ENCODE results near the gene MAB21L1.

MAB21L1 gene

DNA sequence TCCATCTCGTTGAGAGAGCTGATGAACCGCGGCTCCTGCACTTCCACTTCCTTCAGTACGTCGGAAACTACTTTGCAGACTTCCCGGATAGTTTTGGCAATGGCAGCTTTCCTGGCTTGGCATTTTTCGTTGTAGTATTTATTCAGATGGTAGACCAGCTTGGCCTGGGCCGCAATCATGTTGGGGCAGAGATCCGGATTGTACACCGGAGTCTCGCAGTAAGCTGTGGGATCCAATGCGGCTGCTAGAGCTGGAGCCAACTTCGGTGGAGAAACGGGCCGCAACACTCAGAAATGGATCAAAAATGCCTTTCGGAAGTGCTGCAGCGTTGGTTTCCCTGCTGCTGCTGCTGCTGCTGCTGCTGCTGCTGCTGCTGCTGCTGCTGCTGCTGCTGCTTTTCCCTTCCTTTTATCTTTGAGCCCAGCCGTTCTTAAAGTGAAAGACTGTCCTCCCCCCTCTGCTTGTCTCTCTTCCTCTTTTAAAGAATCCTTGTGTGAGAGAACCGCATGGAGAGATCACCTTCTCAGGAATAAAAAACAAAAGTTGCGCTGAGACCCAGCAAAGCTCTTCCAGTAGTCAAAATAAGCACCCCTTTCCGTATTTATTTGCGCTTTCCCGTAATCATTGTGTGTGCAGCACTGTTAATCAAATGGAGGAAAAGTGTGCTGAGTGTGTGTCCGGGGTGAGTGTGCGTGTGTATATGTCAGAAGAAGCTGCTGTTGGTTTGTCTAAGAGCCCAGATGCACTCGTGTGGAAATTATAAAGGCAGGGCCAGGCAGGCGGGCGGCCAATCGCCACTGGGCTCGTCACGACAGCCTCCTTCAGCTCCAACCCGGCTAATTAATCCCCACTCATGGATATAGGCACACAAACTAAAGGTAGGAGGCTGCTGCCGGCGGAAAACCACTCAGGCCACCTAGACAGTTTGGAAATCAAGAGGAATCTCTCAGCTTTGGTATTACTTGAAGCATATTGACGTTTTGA, at the start of gene MAB21L1:
Gene MAB21L1, minus strand, starts transcription at position 730 of the 984 bp plus-strand sequence. Its CDS starts 551 bp downstream, at position 179.
- DNase-seq (ENCODE audit: low read depth in 2 of 2) = no peak

DNA sequence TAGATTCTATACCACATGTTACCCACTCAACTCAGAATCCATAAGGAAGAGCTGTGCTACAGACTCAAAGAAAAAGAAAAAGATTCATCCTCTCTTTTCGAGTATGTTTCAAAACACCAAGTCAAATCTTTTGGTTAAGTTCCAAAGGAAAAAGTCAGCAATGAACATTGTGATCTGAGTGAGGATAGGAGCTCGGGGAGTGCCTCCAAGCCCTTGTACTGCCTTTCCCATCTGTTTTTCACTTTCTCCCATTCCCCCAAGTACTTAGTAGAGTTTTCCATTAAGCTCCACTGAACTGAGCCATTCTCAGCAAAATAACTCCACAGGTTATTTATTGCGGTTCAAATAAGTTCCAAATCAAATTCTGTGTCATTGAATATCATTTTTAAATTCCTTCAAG, 47.7 kb upstream of the MAB21L1 start:
- no peak for DNase-seq (ENCODE audit: low read depth in 2 of 2)

DNA sequence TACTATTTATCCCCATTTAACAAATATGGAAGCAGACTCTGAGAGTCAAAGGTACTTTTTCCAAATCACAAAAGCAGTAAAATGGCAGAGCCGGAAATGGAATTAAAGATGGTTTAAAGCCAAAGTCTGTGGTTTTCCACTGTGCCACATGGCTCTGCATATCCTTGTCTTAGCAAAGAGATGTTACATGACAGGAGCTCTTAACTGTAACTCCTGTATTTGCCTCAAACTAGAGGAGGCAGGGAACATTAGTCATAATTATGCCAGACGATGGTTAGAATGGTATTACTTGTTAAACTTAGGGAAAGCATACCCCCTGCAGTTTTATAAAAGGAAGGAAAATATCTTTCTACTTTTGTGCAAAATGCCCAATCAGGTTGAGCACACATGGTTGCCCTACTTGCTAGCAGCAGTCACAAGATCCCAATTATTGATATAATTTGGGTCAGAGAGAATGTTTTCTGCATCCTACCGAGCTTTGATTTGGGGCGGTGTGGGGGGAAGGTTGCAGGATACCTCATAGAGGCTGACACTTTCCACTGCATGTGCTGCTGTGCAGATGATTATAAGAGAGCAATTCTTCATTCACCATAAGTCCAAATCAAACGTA, 42.0 kb upstream of the MAB21L1 start:
- DNase-seq (ENCODE audit: low read depth in 2 of 2) = no peak

DNA sequence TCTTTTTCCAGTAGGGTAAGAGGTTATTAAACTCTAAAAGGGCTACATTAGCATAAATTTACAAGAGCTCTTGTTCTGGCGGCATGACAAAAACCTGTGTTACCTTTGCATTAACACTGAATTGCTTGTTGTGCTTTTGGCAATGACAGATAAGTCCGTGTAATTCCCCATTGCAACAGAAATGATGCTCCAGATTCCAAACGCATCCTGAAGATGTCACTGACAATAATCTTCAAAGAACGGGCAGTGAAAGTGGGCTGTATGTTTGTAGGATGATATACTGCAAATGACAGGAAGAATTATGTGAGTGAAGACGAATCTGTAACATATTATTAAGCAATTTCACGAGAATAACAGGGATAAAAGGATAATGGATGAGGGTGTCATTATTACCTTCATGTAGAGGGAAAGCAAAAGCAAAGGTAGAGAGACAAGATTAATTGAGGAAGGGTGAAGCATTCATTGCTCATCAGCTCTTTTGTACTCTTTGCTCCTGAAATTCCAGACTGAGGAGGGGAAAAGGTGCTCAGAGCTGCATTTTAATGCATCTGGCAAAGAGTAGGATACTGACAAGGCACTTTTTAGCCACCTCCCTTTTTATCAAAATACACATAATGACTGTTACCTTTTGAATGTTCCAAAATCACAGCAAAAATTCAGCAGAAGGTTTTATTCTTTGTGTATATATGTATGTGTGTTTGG, 38.5 kb upstream of the MAB21L1 start:
- no peak for DNase-seq (ENCODE audit: low read depth in 2 of 2)

DNA sequence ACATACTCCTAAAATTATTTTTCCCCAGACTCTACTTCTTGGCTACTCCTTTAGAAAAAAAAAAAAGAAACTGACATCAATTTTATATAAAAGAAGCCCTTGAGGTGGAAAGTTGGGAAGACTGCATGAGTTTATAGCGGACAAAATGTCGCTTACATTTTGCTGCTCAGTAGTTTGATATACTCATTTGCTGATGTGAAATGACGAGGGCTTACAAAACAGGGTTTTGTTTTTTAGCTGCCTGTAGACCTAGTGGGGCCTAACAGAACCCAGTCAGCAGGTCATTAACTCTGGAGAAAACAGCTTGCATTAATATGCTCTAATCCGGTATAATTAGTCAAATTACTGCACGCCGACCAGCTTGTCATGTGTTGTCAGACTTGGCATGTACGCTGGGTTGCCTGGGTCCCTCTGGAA, 37.6 kb upstream of the MAB21L1 start:
- no peak for DNase-seq (ENCODE audit: low read depth in 2 of 2)

DNA sequence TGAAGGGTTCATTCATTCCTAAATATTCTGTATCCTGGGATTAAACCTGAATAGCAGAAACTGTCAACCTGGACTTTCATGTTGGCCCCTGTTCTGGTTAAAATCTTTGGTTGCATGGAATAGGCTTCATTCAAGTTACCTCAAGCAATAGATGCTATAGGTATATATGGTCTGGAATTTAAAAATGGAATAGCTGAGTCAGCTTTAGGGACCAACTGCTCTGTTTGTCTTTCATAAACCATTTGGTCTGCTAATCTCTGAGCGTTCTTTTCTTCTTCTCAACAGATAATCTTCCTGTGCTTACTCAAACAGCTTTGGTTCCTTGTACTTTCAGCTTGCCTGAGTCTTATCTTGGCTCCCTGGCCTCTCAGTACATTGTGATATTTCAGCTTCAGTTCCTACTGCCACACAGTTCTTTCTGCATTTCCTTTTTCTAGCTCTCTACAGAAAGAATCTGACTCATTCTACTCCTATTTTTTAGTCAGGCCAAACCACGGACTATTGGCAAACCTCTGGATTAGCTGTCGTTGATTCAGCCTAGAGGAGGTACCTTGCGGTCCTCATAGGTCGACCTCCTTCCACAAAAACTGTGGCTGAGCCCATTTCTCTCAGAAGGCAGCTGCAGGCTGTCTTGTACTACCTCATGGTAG, 35.9 kb upstream of the MAB21L1 start:
- no peak for DNase-seq (ENCODE audit: low read depth in 2 of 2)

DNA sequence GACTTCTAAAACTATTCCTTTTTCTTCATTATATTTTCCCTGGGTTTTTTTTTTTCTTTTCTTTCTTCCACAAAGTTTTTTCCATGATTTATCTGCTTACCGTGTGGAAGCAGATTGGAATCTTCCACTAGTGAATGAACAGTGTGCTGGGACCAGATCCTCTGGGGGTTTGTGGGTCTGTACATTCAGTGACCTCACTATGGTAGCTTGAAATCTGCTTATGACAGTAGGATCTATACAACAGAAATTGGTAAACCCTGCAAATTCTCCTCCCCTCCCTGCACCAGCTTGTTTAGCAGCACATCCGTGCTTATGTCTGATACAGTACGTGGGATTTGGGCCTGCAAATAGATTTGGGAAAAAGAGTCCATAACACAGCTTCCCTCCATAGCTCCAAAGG, 26.0 kb upstream of the MAB21L1 start:
- no peak for DNase-seq (ENCODE audit: low read depth in 2 of 2)

DNA sequence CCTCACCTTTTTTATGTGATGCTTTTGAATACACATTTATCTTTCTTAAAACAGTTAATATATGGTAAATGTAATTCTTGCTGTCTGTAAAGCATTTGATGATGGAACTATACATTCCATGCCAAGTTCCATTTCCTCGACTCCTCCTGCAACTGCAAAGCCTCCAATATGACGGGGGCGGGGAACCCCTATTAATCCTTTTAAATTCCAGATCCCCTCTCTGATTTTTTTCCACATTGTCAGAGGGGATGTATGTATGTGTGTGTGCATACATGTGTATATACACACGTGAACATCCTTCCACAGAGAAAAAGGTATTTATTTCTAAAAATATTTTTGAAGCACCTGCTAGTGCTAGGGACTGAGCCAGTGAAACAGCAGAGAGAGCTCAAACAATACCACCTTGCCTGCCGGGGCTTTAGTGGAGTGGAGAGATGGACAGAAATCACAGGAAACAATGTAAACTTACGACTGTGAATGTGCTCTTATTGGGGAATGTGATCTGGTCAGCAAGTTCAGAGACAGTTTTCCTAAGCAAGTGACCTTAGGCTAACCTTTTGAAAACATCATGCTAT, 25.3 kb upstream of the MAB21L1 start:
- no peak for DNase-seq (ENCODE audit: low read depth in 2 of 2)

DNA sequence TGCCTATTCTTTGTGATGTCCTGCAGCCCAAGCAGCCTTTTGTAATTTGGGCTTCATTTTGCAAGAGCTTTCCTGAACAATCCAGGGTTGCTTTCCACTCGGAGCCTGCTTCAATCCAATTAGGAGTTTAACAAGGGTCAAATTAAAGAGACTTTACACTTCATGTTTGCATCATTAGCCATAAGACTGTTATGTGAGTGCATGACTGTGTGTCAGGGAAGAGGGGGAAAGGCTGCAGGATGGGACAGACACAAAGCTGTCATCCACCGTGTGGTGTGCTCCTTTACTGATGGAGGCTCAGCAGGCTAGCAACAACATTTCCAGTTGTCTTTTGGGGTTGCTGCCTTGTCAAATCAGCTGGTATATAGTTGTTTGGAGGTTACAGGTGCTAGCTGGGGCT, 23.7 kb upstream of the MAB21L1 start:
- no peak for DNase-seq (ENCODE audit: low read depth in 2 of 2)

DNA sequence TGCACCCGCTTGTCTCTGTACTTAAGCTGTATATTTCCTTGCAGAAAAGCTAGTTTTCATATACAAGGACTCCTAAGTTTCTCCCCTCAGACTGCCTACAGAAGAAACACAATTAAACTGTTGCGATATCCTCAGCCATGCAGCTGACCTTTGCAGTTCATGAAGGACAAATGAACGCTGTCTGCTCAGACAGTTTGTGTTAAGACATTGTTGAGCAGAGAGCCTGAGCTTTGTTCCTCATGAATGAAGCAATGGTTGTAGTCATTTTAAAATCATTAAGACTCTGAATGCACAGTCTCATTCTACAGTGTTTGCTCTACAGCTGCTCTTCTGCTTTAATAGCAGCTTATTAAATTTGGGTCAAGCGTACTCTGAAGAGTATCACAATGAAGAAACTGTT, 23.2 kb upstream of the MAB21L1 start:
- DNase-seq (ENCODE audit: low read depth in 2 of 2) = no peak

DNA sequence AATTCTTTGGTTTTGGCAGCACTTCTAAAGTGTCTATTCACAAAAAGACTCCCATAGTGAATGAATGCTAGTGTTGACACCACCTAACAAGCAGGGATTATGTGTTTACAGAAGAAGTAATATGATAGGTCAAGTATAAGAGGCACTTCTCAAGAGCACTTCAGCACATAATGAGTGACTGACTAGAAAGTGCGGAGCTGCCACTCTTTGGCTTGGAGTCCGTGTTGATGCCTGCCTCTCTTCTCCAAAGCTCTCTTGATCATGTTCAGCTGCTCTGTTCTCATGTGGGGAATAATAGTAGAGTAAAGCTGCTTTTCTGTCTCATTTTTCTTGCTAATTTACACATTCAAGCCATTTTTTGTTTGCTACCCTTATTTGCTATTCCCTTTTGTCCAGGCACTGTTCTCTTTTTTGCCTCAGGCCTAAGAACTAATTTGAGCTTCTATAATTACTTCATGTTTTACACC, 22.7 kb upstream of the MAB21L1 start:
- DNase-seq (ENCODE audit: low read depth in 2 of 2) = no peak

DNA sequence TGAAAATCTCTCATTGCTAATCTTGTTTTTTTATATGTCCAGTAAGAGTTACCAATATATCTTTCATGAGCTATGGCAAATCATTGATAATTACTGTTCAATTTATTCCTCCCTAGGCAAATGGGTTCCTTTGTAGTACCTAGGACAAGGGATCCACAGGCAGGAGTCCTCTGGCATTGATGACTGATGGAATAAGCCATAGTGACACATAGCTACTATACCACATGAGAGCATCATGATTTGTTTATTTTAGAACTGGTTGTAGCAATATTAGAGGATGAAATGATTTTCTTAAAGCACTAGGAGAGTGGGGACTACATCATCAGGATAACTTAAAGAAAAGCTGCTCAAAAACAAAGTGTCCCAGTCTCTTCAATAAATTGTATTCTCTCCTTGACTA, 21.7 kb upstream of the MAB21L1 start:
- no peak for DNase-seq (ENCODE audit: low read depth in 2 of 2)

DNA sequence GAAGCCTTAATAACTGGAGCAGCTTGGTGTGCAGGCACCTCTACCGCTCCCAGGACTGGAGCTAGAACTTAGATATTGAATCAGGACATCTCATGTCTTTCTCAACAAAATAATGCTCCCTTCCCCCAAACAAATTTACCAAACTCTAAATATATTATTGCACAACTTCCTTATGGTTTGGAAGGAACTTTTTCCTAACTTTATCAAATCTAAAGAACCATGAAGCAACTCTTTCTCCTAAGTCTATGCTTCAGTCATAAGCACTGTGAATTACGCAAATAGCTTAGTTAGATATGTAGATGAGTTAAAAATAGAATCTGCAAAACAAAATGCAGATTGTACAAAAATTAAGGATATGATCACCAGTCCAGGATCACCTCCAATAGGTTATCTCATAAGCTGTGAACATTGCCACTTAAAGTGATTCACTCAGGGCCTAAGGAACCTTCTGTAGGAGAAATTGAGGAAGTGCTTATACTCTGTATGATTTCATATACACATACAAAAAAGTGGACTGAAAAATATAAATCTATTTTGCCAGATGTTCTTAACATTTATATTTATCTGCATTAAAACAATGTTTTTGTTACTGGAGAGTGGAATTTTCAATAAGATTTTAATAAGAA, 20.4 kb upstream of the MAB21L1 start:
- no peak for DNase-seq (ENCODE audit: low read depth in 2 of 2)

DNA sequence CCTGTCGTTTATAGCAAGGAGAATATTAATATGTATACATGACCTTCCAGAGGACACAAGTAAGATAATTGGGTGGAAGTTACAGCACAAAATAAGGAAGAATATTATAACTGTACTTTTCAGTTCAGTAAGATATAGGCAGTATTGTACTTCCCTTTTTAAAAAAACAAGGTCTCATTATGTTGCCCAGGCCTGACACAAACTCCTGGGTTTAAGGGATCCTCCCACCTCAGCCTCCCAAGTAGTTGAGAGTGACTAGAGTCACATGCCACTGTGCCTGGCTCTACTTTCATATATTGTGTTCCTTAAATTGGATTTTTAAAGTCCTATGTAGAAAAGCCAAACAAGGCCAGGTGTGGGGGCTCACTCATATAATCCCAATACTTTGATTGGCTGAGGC, 19.5 kb upstream of the MAB21L1 start:
- no peak for DNase-seq (ENCODE audit: low read depth in 2 of 2)

DNA sequence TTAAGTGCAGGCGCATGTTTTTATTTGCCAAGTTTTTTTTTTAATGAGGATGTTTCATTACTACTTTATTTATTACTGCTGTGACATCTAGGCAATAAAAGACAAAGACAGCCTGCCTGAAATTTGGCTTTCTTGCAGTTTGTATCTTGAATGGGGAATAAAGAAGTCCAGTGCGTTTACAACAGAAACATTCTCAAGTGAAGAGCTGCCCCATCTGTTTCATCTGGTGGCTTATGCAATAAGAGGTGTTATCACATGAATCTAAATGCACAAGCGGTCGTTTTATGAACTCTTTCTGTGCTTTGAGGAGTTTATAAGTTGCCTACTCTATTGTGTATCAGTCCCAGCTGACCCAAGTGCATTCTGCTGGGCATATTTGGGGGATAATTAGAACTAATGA, 12.6 kb upstream of the MAB21L1 start:
- DNase-seq (ENCODE audit: low read depth in 2 of 2) = no peak

DNA sequence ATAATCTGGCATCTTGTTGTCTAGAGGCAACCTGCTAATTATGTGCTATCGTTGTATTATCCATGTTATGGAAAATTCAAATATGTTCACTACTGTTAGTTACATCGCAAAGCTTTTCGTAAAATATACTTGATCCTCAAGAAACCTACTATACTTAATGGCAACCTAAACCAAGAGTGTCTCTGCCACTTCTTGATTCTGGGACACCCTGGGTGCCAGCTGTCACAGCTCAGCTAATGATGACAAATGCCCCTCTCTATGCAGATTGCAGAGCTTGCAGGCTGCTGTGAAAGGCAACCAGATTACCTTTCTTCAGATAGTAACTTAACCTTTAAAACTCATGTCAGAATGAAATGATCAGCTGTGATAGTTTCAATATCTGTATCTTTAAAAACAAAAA, 8.9 kb upstream of the MAB21L1 start:
- no peak for DNase-seq (ENCODE audit: low read depth in 2 of 2)

DNA sequence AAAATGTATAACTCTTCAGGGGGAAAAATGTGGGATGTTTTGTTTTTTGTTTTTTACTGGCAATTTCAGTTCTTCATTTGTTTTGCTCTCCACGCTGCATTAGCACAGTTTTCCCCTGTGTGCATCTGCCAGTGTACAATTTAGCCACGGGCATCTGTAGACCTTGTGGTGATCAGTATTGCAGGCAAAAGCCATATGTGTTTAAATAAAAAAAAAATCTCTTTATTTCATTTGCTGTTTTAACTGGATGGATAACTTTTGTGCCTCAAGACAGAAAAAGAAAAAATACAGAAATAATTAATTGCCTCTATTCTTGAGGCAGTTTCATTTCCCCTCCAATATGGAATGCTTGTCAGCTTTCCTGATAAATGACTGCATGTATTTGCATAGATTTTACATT, 7.9 kb upstream of the MAB21L1 start:
- DNase-seq (ENCODE audit: low read depth in 2 of 2) = no peak

DNA sequence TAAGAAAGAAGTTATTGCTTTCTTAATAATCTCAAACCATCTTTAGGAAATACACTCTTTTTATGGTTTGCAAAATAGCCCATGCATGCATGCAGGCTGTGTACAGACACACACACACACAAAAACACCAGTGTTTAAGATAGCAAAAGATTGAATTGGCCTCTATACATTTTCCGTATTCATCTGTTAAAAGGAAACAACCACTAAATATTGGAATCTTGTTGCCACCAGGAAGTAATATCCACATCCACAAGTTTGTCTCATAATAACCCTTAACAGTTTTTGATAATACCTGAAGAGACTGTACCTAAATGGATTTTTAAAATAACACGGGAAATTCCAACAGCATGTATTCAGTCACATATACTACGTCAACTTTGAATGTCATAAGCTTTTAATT, 7.3 kb upstream of the MAB21L1 start:
- DNase-seq (ENCODE audit: low read depth in 2 of 2) = no peak

DNA sequence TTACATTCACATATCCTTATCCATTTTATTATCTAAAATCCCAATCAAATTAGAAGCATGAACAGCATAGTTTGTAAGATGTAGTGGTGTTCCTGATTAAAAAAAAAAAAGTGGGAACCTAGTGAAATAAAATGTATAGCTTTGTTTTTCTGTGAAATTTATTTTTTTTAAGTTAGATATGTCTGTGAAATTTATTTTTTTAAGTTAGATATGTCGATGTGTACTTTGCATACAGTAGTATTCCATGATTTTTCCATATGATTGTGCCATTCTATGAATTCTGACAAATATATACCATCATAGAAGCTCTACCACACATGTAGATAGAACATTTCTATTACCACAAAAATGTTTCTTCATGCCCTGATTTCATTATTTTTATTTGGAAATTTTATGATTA, 6.0 kb upstream of the MAB21L1 start:
- DNase-seq (ENCODE audit: low read depth in 2 of 2) = no peak

DNA sequence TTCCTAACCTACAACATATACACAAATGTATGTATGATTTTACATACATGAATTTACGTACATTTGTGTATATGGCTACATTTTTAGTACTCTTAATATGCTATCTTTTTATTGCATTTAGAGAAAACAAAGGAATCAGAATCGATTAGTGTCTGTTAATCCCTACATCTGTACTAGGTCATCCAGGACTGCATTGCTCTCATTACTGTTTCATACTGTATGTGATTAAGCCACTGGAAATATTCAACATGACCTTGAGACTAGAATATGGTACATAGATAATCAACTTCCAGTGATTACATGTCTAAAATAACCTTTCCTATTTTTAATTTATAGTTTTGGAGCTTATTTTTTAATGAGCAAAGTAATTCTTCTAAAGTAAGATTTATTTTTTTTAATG, 5.3 kb upstream of the MAB21L1 start:
- DNase-seq (ENCODE audit: low read depth in 2 of 2) = no peak

DNA sequence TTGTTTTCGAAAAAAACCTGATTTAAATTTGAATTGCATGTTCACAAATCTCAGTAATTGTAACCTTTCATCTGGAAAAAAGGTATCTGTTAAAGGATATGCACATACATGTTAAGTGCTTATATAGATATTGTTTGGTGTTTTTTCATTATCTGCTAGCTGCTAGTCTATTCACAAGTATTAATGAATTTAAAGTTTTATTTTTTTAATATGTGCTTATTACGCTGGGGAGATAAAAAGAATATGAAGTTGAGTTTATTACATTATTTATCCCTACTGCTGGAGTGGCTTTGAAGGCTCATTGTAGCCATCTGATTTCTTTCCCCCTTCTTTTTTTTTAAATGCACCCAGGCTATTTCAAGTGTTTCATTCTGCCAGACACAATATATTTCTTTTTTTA, 3.9 kb upstream of the MAB21L1 start:
- no peak for DNase-seq (ENCODE audit: low read depth in 2 of 2)

All from stimulated activated CD8-positive, alpha-beta memory T cell treated with anti-CD3 and anti-CD28 coated beads, Interleukin-7, amount 100 ng/mL, for 1 hour (primary cell).